Activated gamma-delta T cell treated with Interleukin-2 at 50 U/mL for 16 hours (primary cell): ENCODE data around the gene ZNF521.
"Not testable (repeated sequence)": the region's sequence is repeated elsewhere in the genome, so short reads cannot be mapped to it uniquely, and the experiment has no call there.

Experiments used
- DNase-seq: peaks from one replicate; pipeline ENCODE4 v3.0.0-alpha.2; 2020

The ZNF521 gene

GRCh38 chr18:25288340-25288938 is 63.5 kb downstream of the ZNF521 start:
- DNase-seq = no peak

- DNase-seq = no peak
Measured at GRCh38 chr18:25287106-25287505, 64.9 kb downstream of the ZNF521 start.

- DNase-seq = no peak
Measured at GRCh38 chr18:25284861-25285550, 67.0 kb downstream of the ZNF521 start.

- no peak for DNase-seq
Measured at GRCh38 chr18:25284281-25284680, 67.7 kb downstream of the ZNF521 start.

- no peak for DNase-seq
Measured at GRCh38 chr18:25283781-25284180, 68.2 kb downstream of the ZNF521 start.

- no peak for DNase-seq
Measured at GRCh38 chr18:25282896-25283703, 68.9 kb downstream of the ZNF521 start.

- DNase-seq = no peak
Measured at GRCh38 chr18:25282282-25282681, 69.7 kb downstream of the ZNF521 start.

GRCh38 chr18:25281556-25281955 is 70.4 kb downstream of the ZNF521 start:
- DNase-seq = no peak

GRCh38 chr18:25279961-25280360 is 72.0 kb downstream of the ZNF521 start:
- DNase-seq = no peak

- DNase-seq = no peak
Measured at GRCh38 chr18:25279556-25279955, 72.4 kb downstream of the ZNF521 start.

- DNase-seq = no peak
Measured at GRCh38 chr18:25279133-25279532, 72.8 kb downstream of the ZNF521 start.

GRCh38 chr18:25278394-25278793 is 73.6 kb downstream of the ZNF521 start:
- DNase-seq = no peak

GRCh38 chr18:25275412-25276001 is 76.5 kb downstream of the ZNF521 start:
- no peak for DNase-seq

GRCh38 chr18:25274926-25275325 is 77.0 kb downstream of the ZNF521 start:
- no peak for DNase-seq

- DNase-seq = not testable (repeated sequence)
Measured at GRCh38 chr18:25266931-25267527, 84.9 kb downstream of the ZNF521 start.

GRCh38 chr18:25262920-25263319 is 89.0 kb downstream of the ZNF521 start:
- no peak for DNase-seq

- DNase-seq = no peak
Measured at GRCh38 chr18:25261768-25262167, 90.2 kb downstream of the ZNF521 start.

GRCh38 chr18:25256439-25256838 is 95.5 kb downstream of the ZNF521 start:
- no peak for DNase-seq

GRCh38 chr18:25253779-25254178 is 98.2 kb downstream of the ZNF521 start:
- no peak for DNase-seq

- no peak for DNase-seq
Measured at GRCh38 chr18:25253136-25253535, 98.8 kb downstream of the ZNF521 start.

- DNase-seq = no peak
Measured at GRCh38 chr18:25251068-25251467, 100.9 kb downstream of the ZNF521 start.

- DNase-seq = no peak
Measured at GRCh38 chr18:25250474-25250851, 101.5 kb downstream of the ZNF521 start.

- DNase-seq = no peak
Measured at GRCh38 chr18:25248755-25249154, 103.2 kb downstream of the ZNF521 start.
